SK-N-SH (cell line): ENCODE measurements around the gene KLHL5. TPM values are rescaled to one million over a fixed set of nuclear protein-coding genes. Genes with fewer than 3 reads are reported as not detected.

Experiments
- CTCF ChIA-PET: fragments of 300-600, 350-600 bp; formaldehyde crosslinking; extraction: SDS; loops from one replicate; lab custom pipeline; 2021; lab: Yijun Ruan, JAX
- POLR2A ChIA-PET: fragments of 350-600 bp; sonication (Branson Sonifier 250); formaldehyde crosslinking; extraction: SDS; loops from one replicate; lab custom pipeline; 2020; ENCODE audit warnings: antibody characterized with exemption, inconsistent platforms; lab: Yijun Ruan, JAX
- DNase-seq: peaks from one replicate; pipeline ENCODE4 v3.0.0; 2012
- H2AFZ ChIP-seq: fragments of 200-600 bp; sonication (generic); 2 replicates; pipeline ENCODE4 v1.8.1; 2016; ENCODE audit warnings: antibody characterized with exemption, mild to moderate bottlenecking, low read depth
- H3F3A ChIP-seq: fragments of 200-600 bp; sonication (generic); replicated peaks from 2 replicates; pipeline ENCODE3; 2016; ENCODE audit warnings: antibody characterized with exemption, mild to moderate bottlenecking; ENCODE audit not compliant: insufficient read depth
- H3K27ac ChIP-seq, 2 experiments: fragments of 200-500 bp in 1 of 2; fragments of 200-600 bp in 1 of 2; sonication (Bioruptor generic) in 1 of 2; sonication (generic), shearing (Covaris generic) in 1 of 2; 2 replicates each; pipeline versions ENCODE4 v1.5.1 to v1.6.1; 2014 to 2016; ENCODE audit warnings: low read depth in 2 of 2, inconsistent platforms in 1 of 2, low read length in 1 of 2, mild to moderate bottlenecking in 1 of 2, mixed read lengths in 1 of 2
- H3K27me3 ChIP-seq: fragments of 200-600 bp; sonication (generic), shearing (Covaris generic); 2 replicates; pipeline ENCODE4 v1.6.1; 2016; ENCODE audit warnings: mixed run types; ENCODE audit not compliant: insufficient read depth
- H3K36me3 ChIP-seq, 2 experiments: fragments of 200-500 bp in 1 of 2; fragments of 200-600 bp in 1 of 2; sonication (Bioruptor generic) in 1 of 2; sonication (generic) in 1 of 2; replicated peaks in 1 of 2; 2 replicates each; pipeline versions ENCODE3 to v1.5.1; 2014 to 2016; ENCODE audit warnings: low read length in 1 of 2, mild to moderate bottlenecking in 1 of 2; ENCODE audit not compliant: insufficient read depth in 2 of 2, control insufficient read depth in 1 of 2
- H3K4me1 ChIP-seq, 2 experiments: fragments of 200-500 bp in 1 of 2; fragments of 200-600 bp in 1 of 2; sonication (Bioruptor generic) in 1 of 2; sonication (generic), shearing (Covaris generic) in 1 of 2; 2 replicates each; pipeline versions ENCODE4 v1.5.1 to v1.6.1; 2014 to 2016; ENCODE audit warnings: low read depth in 1 of 2, low read length in 1 of 2, mixed run types in 1 of 2; ENCODE audit not compliant: insufficient read depth in 2 of 2, control insufficient read depth in 1 of 2
- H3K4me2 ChIP-seq: fragments of 200-600 bp; sonication (generic), shearing (Covaris generic); 2 replicates; pipeline ENCODE4 v1.6.1; 2017; ENCODE audit warnings: mixed run types
- H3K4me3 ChIP-seq, 2 experiments: fragments of 200-500 bp in 1 of 2; fragments of 200-600 bp in 1 of 2; sonication (Bioruptor generic) in 1 of 2; sonication (generic), shearing (Covaris generic) in 1 of 2; 2 replicates each; pipeline versions ENCODE4 v1.5.1 to v1.8.1; 2014 to 2016; ENCODE audit warnings: low read depth in 2 of 2, inconsistent platforms in 1 of 2, low read length in 1 of 2, mild to moderate bottlenecking in 1 of 2, mixed read lengths in 1 of 2, moderate library complexity in 1 of 2
- H3K79me2 ChIP-seq: fragments of 200-600 bp; sonication (generic); 2 replicates; pipeline ENCODE4 v1.8.1; 2017; ENCODE audit warnings: mild to moderate bottlenecking; ENCODE audit not compliant: insufficient read depth
- H3K9ac ChIP-seq: fragments of 200-600 bp; sonication (generic); 2 replicates; pipeline ENCODE4 v1.6.1; 2017; ENCODE audit warnings: mixed run types
- H3K9me2 ChIP-seq: fragments of 200-600 bp; sonication (generic); 2 replicates; pipeline ENCODE4 v1.6.1; 2017; ENCODE audit warnings: mixed run types
- H3K9me3 ChIP-seq: fragments of 200-600 bp; sonication (generic); 2 replicates; pipeline ENCODE4 v1.6.1; 2017; ENCODE audit warnings: mixed run types, mild to moderate bottlenecking, moderate library complexity
- H4K20me1 ChIP-seq: fragments of 200-600 bp; sonication (generic); 2 replicates; pipeline ENCODE4 v1.6.1; 2017; ENCODE audit warnings: mild to moderate bottlenecking, mixed run types; ENCODE audit not compliant: insufficient read depth
- FOXJ3 ChIP-seq: sonication (generic); formaldehyde crosslinking; IDR thresholded peaks from 2 replicates; pipeline ENCODE4 v1.5.1; 2020; ENCODE audit warnings: mild to moderate bottlenecking, missing genetic modification reagents
- FOXM1 ChIP-seq: IDR thresholded peaks from 2 replicates; pipeline ENCODE4 v1.4.0; 2012; ENCODE audit warnings: low read depth, mild to moderate bottlenecking
- GABPA ChIP-seq: IDR thresholded peaks from 2 replicates; pipeline ENCODE4 v1.4.0; 2012; ENCODE audit warnings: low read depth, mild to moderate bottlenecking
- IRF3 ChIP-seq: fragments of 150-350 bp; IDR thresholded peaks from 2 replicates; pipeline ENCODE4 v1.6.1; 2016; ENCODE audit warnings: mild to moderate bottlenecking, low read depth, low read length
- JUND ChIP-seq: IDR thresholded peaks from 2 replicates; pipeline ENCODE4 v1.4.0; 2012
- POLR2AphosphoS5 ChIP-seq: IDR thresholded peaks from 2 replicates; pipeline ENCODE4 v1.6.1; 2012; ENCODE audit warnings: low read depth, low read length
- RXRA ChIP-seq: IDR thresholded peaks from 2 replicates; pipeline ENCODE4 v1.4.0; 2012; ENCODE audit warnings: low read depth, mild to moderate bottlenecking, borderline replicate concordance
- SIN3A ChIP-seq: IDR thresholded peaks from 2 replicates; pipeline ENCODE4 v1.6.1; 2012; ENCODE audit warnings: low read depth, mild to moderate bottlenecking, low read length, moderate library complexity, borderline replicate concordance
- TAF1 ChIP-seq: IDR thresholded peaks from 2 replicates; pipeline ENCODE4 v1.6.1; 2012; ENCODE audit warnings: low read depth, mild to moderate bottlenecking, low read length, moderate library complexity, borderline replicate concordance
- TCF12 ChIP-seq: IDR thresholded peaks from 2 replicates; pipeline ENCODE4 v1.4.0; 2012
- USF1 ChIP-seq: IDR thresholded peaks from 2 replicates; pipeline ENCODE4 v1.4.0; 2012; ENCODE audit warnings: low read depth, borderline replicate concordance
- USF2 ChIP-seq: fragments of 150-350 bp; IDR thresholded peaks from 2 replicates; pipeline ENCODE4 v1.6.1; 2017; ENCODE audit warnings: antibody characterized with exemption, low read length, low read depth, borderline replicate concordance
- WGBS: methylation state at CpG from one replicate; pipeline ENCODE4 v1.1.6; 2017; ENCODE audit warnings: low lambda C conversion rate; 5-methylcytosine and 5-hydroxymethylcytosine counted together
- polyA plus RNA-seq, 3 experiments: library from polyadenylated mRNA; depleted of rRNA; stranded (reverse); fragments of >200 nt; gene quantifications; 2 replicates each; pipeline ENCODE4 v1.2.3, GENCODE V29; 2012

Gene KLHL5
- polyA plus RNA-seq, 1 of the 3 experiments (the other 2 are of a cell fraction), result 33.1 TPM

GRCh38 chr4:39022241-39022640 is 39.8 kb upstream of the KLHL5 start:
- no peaks in the 10 kb centered on the region for H4K20me1 ChIP-seq
- no peaks in the 10 kb centered on the region for H3K9me2 ChIP-seq
- no peaks in the 10 kb centered on the region for H3K9me3 ChIP-seq
- no peak overlapping the region for H3K9ac ChIP-seq
- POLR2A ChIA-PET, result no interaction called here
- no peaks in the 10 kb centered on the region for H3K4me1 ChIP-seq
- no peaks in the 10 kb centered on the region for H3K27me3 ChIP-seq
- H3K4me3 ChIP-seq, result no peak overlapping the region
- CTCF ChIA-PET, result no interaction called here
- H3K79me2 ChIP-seq, result no peaks in the 10 kb centered on the region
- no peak overlapping the region for H3K4me2 ChIP-seq
- no peak for TF ChIP-seq FOXM1
- no peaks in the 10 kb centered on the region for H3K36me3 ChIP-seq
- 92% methylated on average over 2 of the region's 2 CpGs for WGBS
- H3F3A ChIP-seq, result no peaks in the 10 kb centered on the region
- no peak overlapping the region for H3K27ac ChIP-seq
- no peak overlapping the region for H2AFZ ChIP-seq
- DNase-seq, result no peak

GRCh38 chr4:39023059-39023458 is 39.0 kb upstream of the KLHL5 start:
- Histone ChIP-seq H3K9me3 (no peaks in the 10 kb centered on the region), H3K27ac (no peak overlapping the region)
- 93% methylated on average over 1 of the region's 1 CpG for WGBS
- no peak for TF ChIP-seq SIN3A
- no peak for TF ChIP-seq RXRA
- no peak for TF ChIP-seq GABPA
- no peak for TF ChIP-seq FOXJ3 (CRISPR knock-in tag)
- TF ChIP-seq TAF1, result no peak
- no peak for TF ChIP-seq USF2
- TF ChIP-seq POLR2AphosphoS5, result no peak
- no peak for TF ChIP-seq IRF3
- no peak for TF ChIP-seq USF1
- no peak for TF ChIP-seq TCF12
- TF ChIP-seq JUND, result no peak
- TF ChIP-seq, all 33 proteins: peak for 0
- Histone ChIP-seq H3K79me2 (no peaks in the 10 kb centered on the region), H3K9me2 (no peaks in the 10 kb centered on the region), H3K4me3 (no peak overlapping the region), H3K4me2 (no peak overlapping the region), H3K9ac (no peak overlapping the region), H3K27me3 (no peaks in the 10 kb centered on the region), H4K20me1 (no peaks in the 10 kb centered on the region), H3K4me1 (no peaks in the 10 kb centered on the region), H3F3A (no peaks in the 10 kb centered on the region), H2AFZ (no peak overlapping the region), H3K36me3 (no peaks in the 10 kb centered on the region)
- DNase-seq, result no peak
- ChIA-PET CTCF (no interaction called here), POLR2A (no interaction called here)
